ENCODE data around the gene WIPI1.

WIPI1 gene

GRCh38 chr17:68431045-68431608, 26.2 kb downstream of the WIPI1 start:
- TF ChIP-seq EZH2phosphoT487 (IDR thresholded peaks at IDR 0.05; ENCODE audit: borderline replicate concordance, low read length) = no peak
- no peak for TF ChIP-seq CTCF (IDR thresholded peaks at IDR 0.05; ENCODE audit: low read depth, low read length, poor library complexity, severe bottlenecking)
- no peaks in the 10 kb centered on the region for H3K9me3 ChIP-seq (ENCODE audit: control insufficient read depth, insufficient read depth, low read length)
- H3K27ac ChIP-seq (ENCODE audit: low read depth, low read length) = no peak overlapping the region

GRCh38 chr17:68429881-68430280, 27.4 kb downstream of the WIPI1 start:
- no peak overlapping the region for H3K4me3 ChIP-seq (ENCODE audit: low read length)
- H3K4me1 ChIP-seq (ENCODE audit: control insufficient read depth, low read length) = peaks cover 5% of the 10 kb centered on the region; the same call in 1 of the 2 replicates
- TF ChIP-seq EZH2phosphoT487 (IDR thresholded peaks at IDR 0.05; ENCODE audit: borderline replicate concordance, low read length) (no peak), CTCF (IDR thresholded peaks at IDR 0.05; ENCODE audit: low read depth, low read length, poor library complexity, severe bottlenecking) (no peak)
- H4K20me1 ChIP-seq (ENCODE audit: control insufficient read depth, insufficient read depth, low read depth, low read length) = no peaks in the 10 kb centered on the region
- H3F3A ChIP-seq (ENCODE audit: control insufficient read depth, insufficient read depth) = no peaks in the 10 kb centered on the region
- H3K27me3 ChIP-seq (ENCODE audit: control insufficient read depth, low read length) = no peaks in the 10 kb centered on the region
- H3K9me2 ChIP-seq (replicated peaks; ENCODE audit: control insufficient read depth, low read length) = no peaks in the 10 kb centered on the region
- H3K79me2 ChIP-seq (ENCODE audit: control insufficient read depth, low read length) = no peaks in the 10 kb centered on the region
- H3K9me3 ChIP-seq (ENCODE audit: control insufficient read depth, insufficient read depth, low read length) = no peaks in the 10 kb centered on the region
- H3K27ac ChIP-seq (ENCODE audit: low read depth, low read length) = no peak overlapping the region
- H3K4me2 ChIP-seq (ENCODE audit: low read length) = no peak overlapping the region
- no peaks in the 10 kb centered on the region for H3K36me3 ChIP-seq (ENCODE audit: control insufficient read depth, low read length)

More at GRCh38 chr17:68431045-68431608, 26.2 kb downstream of the WIPI1 start:
- Histone ChIP-seq H3K4me1 (ENCODE audit: control insufficient read depth, low read length) (peaks cover 9% of the 10 kb centered on the region), H3K9me2 (replicated peaks; ENCODE audit: control insufficient read depth, low read length) (no peaks in the 10 kb centered on the region), H4K20me1 (ENCODE audit: control insufficient read depth, insufficient read depth, low read depth, low read length) (no peaks in the 10 kb centered on the region), H3K4me3 (ENCODE audit: low read length) (no peak overlapping the region), H3K36me3 (ENCODE audit: control insufficient read depth, low read length) (no peaks in the 10 kb centered on the region), H3K4me2 (ENCODE audit: low read length) (no peak overlapping the region), H3F3A (ENCODE audit: control insufficient read depth, insufficient read depth) (no peaks in the 10 kb centered on the region), H3K27me3 (ENCODE audit: control insufficient read depth, low read length) (no peaks in the 10 kb centered on the region), H3K79me2 (ENCODE audit: control insufficient read depth, low read length) (no peaks in the 10 kb centered on the region)

GRCh38 chr17:68428498-68429172, 28.7 kb downstream of the WIPI1 start:
- Histone ChIP-seq H3K27ac (ENCODE audit: low read depth, low read length) (no peak overlapping the region), H3K4me2 (ENCODE audit: low read length) (no peak overlapping the region)
- TF ChIP-seq CTCF (IDR thresholded peaks at IDR 0.05; ENCODE audit: low read depth, low read length, poor library complexity, severe bottlenecking) (no peak), EZH2phosphoT487 (IDR thresholded peaks at IDR 0.05; ENCODE audit: borderline replicate concordance, low read length) (no peak)

More at GRCh38 chr17:68428498-68429172, 28.7 kb downstream of the WIPI1 start:
- Histone ChIP-seq H3K27me3 (ENCODE audit: control insufficient read depth, low read length) (no peaks in the 10 kb centered on the region), H3K9me2 (replicated peaks; ENCODE audit: control insufficient read depth, low read length) (no peaks in the 10 kb centered on the region), H4K20me1 (ENCODE audit: control insufficient read depth, insufficient read depth, low read depth, low read length) (no peaks in the 10 kb centered on the region), H3K79me2 (ENCODE audit: control insufficient read depth, low read length) (no peaks in the 10 kb centered on the region), H3K9me3 (ENCODE audit: control insufficient read depth, insufficient read depth, low read length) (no peaks in the 10 kb centered on the region), H3F3A (ENCODE audit: control insufficient read depth, insufficient read depth) (no peaks in the 10 kb centered on the region), H3K4me1 (ENCODE audit: control insufficient read depth, low read length) (peaks cover 5% of the 10 kb centered on the region; the same call in 1 of the 2 replicates), H3K4me3 (ENCODE audit: low read length) (no peak overlapping the region), H3K36me3 (ENCODE audit: control insufficient read depth, low read length) (no peaks in the 10 kb centered on the region)

Measured in DOHH2 (cell line).